ENCODE measurements around the gene USP6NL. TPM values are rescaled to one million over a fixed set of nuclear protein-coding genes. Genes with fewer than 3 reads are reported as not detected.

USP6NL gene
- total and polyA plus RNA-seq, 7 donors: 1.8 to 5.4 (median 2.9) TPM

GRCh38 chr10:11511321-11511720 lies 100.1 kb downstream of the USP6NL start:
- ATAC-seq (no peak), DNase-seq (no peak)
- no peak for TF ChIP-seq CTCF (IDR thresholded peaks at IDR 0.05)
- H3K36me3 ChIP-seq (ENCODE audit: insufficient read depth in 1 of 2, low read depth in 1 of 2): no peaks in the 10 kb centered on the region
- no peaks in the 10 kb centered on the region for H3K4me1 ChIP-seq
- intact Hi-C loops (cut with DNase I): loop anchor here (10.0 kb wide), 1 partner anchor 213 kb away; no protein-coding TSS in a partner anchor
- H3K27me3 ChIP-seq (ENCODE audit: insufficient read depth in 3 of 3, low read length in 2 of 3): no peaks in the 10 kb centered on the region
- no peak overlapping the region for H3K4me3 ChIP-seq
- H3K27ac ChIP-seq: no peak overlapping the region
- H3K9me3 ChIP-seq: no peaks in the 10 kb centered on the region

DNA sequence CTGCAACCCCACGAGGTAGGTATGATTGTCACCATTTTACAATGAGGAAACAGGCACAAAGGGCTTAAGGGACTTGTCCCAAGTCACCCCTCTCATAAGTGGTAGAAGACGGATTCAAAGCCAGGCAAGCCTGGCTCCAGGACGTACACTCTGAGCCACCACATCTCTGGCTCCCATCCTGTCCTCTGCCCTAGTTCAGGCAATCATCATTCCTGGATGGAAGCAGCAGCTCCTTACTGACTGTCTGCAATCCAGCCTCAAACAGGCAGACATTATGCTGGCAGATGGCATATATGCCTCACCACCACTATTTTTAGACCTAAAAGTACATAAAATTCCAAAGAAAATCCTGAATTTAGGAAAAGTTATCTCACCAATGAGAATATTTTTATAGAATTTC lies 100.7 kb downstream of the USP6NL start:
- Histone ChIP-seq H3K9me3 (no peaks in the 10 kb centered on the region), H3K27me3 (ENCODE audit: insufficient read depth in 3 of 3, low read length in 2 of 3) (no peaks in the 10 kb centered on the region), H3K36me3 (ENCODE audit: insufficient read depth in 1 of 2, low read depth in 1 of 2) (no peaks in the 10 kb centered on the region), H3K4me3 (no peak overlapping the region), H3K27ac (no peak overlapping the region), H3K4me1 (no peaks in the 10 kb centered on the region)
- DNase-seq: no peak
- TF ChIP-seq CTCF (IDR thresholded peaks at IDR 0.05): no peak
- intact Hi-C loops (cut with DNase I): loop anchor here (10.0 kb wide), 1 partner anchor 214 kb away; no protein-coding TSS in a partner anchor
- 54 to 66% (median 59%) methylated on average over 3 of the region's 3 CpGs for WGBS, 3 donors
- ATAC-seq: no peak

DNA sequence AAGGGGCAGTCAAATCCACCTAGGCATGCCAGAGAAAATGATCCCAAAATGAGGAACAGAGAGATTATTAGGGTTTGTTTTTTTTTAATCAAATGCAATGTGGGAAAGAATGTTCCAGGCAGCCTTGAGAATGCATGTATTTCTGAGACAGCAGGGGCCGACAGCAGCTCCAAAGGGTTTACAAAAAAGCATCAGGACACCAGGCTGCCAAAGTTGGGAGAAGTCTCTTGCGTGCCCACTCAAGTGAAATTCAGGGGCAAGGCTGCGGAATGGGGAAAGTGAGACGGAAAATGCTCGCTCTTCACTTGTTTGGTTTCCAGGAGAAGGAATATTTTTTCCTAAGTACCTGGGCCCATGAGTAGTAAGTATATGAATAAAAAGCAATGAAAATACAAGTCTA lies 101.2 kb downstream of the USP6NL start:
- Histone ChIP-seq H3K4me3 (no peak overlapping the region), H3K4me1 (no peaks in the 10 kb centered on the region), H3K27me3 (ENCODE audit: insufficient read depth in 3 of 3, low read length in 2 of 3) (no peaks in the 10 kb centered on the region), H3K27ac (no peak overlapping the region), H3K9me3 (no peaks in the 10 kb centered on the region), H3K36me3 (ENCODE audit: insufficient read depth in 1 of 2, low read depth in 1 of 2) (no peaks in the 10 kb centered on the region)
- no peak for TF ChIP-seq CTCF (IDR thresholded peaks at IDR 0.05)
- intact Hi-C loops (cut with DNase I): loop anchor here (10.0 kb wide), 1 partner anchor 215 kb away; no protein-coding TSS in a partner anchor
- DNase-seq (no peak), ATAC-seq (no peak)
- 86 to 99% (median 94%) methylated on average over 5 of the region's 5 CpGs for WGBS, 3 donors

- WGBS, 3 donors: 95 to 97% (median 96%) methylated on average over 5 of the region's 5 CpGs
- no peak for ATAC-seq
- DNase-seq: no peak
These were observed 102.4 kb downstream of the USP6NL start for GRCh38 chr10:11509036-11509435.

More at GRCh38 chr10:11509036-11509435, 102.4 kb downstream of the USP6NL start:
- intact Hi-C loops (cut with DNase I): no loop called here
- Histone ChIP-seq H3K4me3 (no peak overlapping the region), H3K27me3 (ENCODE audit: insufficient read depth in 3 of 3, low read length in 2 of 3) (no peaks in the 10 kb centered on the region), H3K4me1 (no peaks in the 10 kb centered on the region), H3K9me3 (no peaks in the 10 kb centered on the region), H3K36me3 (ENCODE audit: insufficient read depth in 1 of 2, low read depth in 1 of 2) (no peaks in the 10 kb centered on the region), H3K27ac (no peak overlapping the region)
- TF ChIP-seq CTCF (IDR thresholded peaks at IDR 0.05): no peak

All from psoas muscle (tissue), 8 donors.